K562 (cell line): ENCODE results near the gene CDCA5. TPM values are rescaled to one million over a fixed set of nuclear protein-coding genes. Genes with fewer than 3 reads are reported as not detected.

Source experiments
- ATAC-seq: fragments of 200-7000 bp; cut with Tn5 transposase; 3 replicates; pipeline ENCODE4 v1.9.1; 2020; ENCODE audit warnings: moderate library complexity
- BruUV-seq: library from RNA; stranded (reverse); fragments of 400-500 nt; replicated peaks from 2 replicates; lab custom pipeline; 2021; lab: Mats Ljungman, UMichigan
- CTCF ChIA-PET: fragments of 300-600 bp; formaldehyde crosslinking; extraction: SDS; loops from one replicate; lab custom pipeline; 2021; ENCODE audit warnings: low intra/inter-chr PET ratio; lab: Yijun Ruan, JAX
- POLR2A ChIA-PET: fragments of 300-600, 350-650 bp; sonication (Branson Sonifier 250); formaldehyde crosslinking; extraction: SDS; loops from one replicate; lab custom pipeline; 2021; ENCODE audit warnings: antibody characterized with exemption, inconsistent platforms; lab: Yijun Ruan, JAX
- DNase-seq, 4 experiments: peaks; one replicate each; pipeline versions ENCODE4 v3.0.0 to v3.0.0-alpha.2; 2011 to 2018; ENCODE audit warnings: low spot score in 3 of 4, mixed read lengths in 3 of 4; ENCODE audit errors: extremely low read depth in 1 of 4
- FAIRE-seq: peaks from 2 replicates; lab custom pipeline; 2011; peaks lifted over from hg19 to GRCh38; lab: Jason Lieb, UNC
- H2AFZ ChIP-seq: 2 replicates; pipeline ENCODE4 v1.6.0; 2011; ENCODE audit warnings: low read depth, low read length, control low read depth, inconsistent platforms
- H3K27ac ChIP-seq: fragments of 200-600 bp; 3 replicates; pipeline ENCODE4 v1.8.0; 2011; ENCODE audit warnings: low read depth, mild to moderate bottlenecking, control low read depth, inconsistent platforms, low read length, moderate library complexity, mixed read lengths; ENCODE audit errors: extremely low read depth
- H3K27me3 ChIP-seq, 2 experiments: fragments of 300-600 bp in 1 of 2; 2 replicates in 1 of 2; 3 replicates in 1 of 2; pipeline versions ENCODE4 v1.6.0 to v1.8.0; 2011; ENCODE audit warnings: inconsistent platforms in 2 of 2, low read length in 2 of 2, mild to moderate bottlenecking in 1 of 2, mixed read lengths in 1 of 2, moderate library complexity in 1 of 2; ENCODE audit not compliant: control insufficient read depth in 2 of 2, insufficient read depth in 2 of 2
- H3K36me3 ChIP-seq: fragments of 300-600 bp; 3 replicates; pipeline ENCODE4 v1.8.0; 2011; ENCODE audit warnings: mild to moderate bottlenecking, low read length, inconsistent platforms; ENCODE audit not compliant: control insufficient read depth, insufficient read depth
- H3K4me1 ChIP-seq, 2 experiments: fragments of 200-600 bp in 1 of 2; replicated peaks in 1 of 2; 2 replicates in 1 of 2; 3 replicates in 1 of 2; pipeline versions ENCODE4 v1.5.1 to v1.8.0; 2011; ENCODE audit warnings: inconsistent platforms in 2 of 2, low read length in 2 of 2, mild to moderate bottlenecking in 1 of 2, mixed read lengths in 1 of 2, moderate library complexity in 1 of 2; ENCODE audit not compliant: control insufficient read depth in 2 of 2, insufficient read depth in 2 of 2
- H3K4me2 ChIP-seq: 2 replicates; pipeline ENCODE4 v1.6.1; 2011; ENCODE audit warnings: low read length, control low read depth, inconsistent platforms, mixed read lengths; ENCODE audit not compliant: insufficient read depth
- H3K4me3 ChIP-seq: fragments of 200-600 bp; sonication (generic), shearing (Covaris generic); 2 replicates; pipeline ENCODE4 v1.5.1; 2016; ENCODE audit warnings: control low read depth, inconsistent platforms
- H3K79me2 ChIP-seq: fragments of 200-600 bp; 3 replicates; pipeline ENCODE4 v1.8.0; 2011; ENCODE audit warnings: low read length, inconsistent platforms; ENCODE audit not compliant: control insufficient read depth, insufficient read depth
- H3K9ac ChIP-seq, 2 experiments: 2 replicates each; pipeline versions ENCODE4 v1.6.0 to v1.6.1; 2011; ENCODE audit warnings: low read depth in 2 of 2, low read length in 2 of 2, control low read depth in 1 of 2, inconsistent platforms in 1 of 2, mild to moderate bottlenecking in 1 of 2, mixed read lengths in 1 of 2; ENCODE audit not compliant: insufficient read depth in 1 of 2
- H3K9me1 ChIP-seq: one replicate; pipeline ENCODE4 v1.6.0; 2011; ENCODE audit warnings: inconsistent platforms, mild to moderate bottlenecking, low read length, moderate library complexity; ENCODE audit not compliant: control insufficient read depth, insufficient read depth
- H3K9me3 ChIP-seq: replicated peaks from 2 replicates; pipeline ENCODE4 v1.5.1; 2011; ENCODE audit warnings: low read depth, low read length, inconsistent platforms; ENCODE audit not compliant: control insufficient read depth, insufficient read depth
- H4K20me1 ChIP-seq: replicated peaks from 2 replicates; pipeline ENCODE4 v1.6.1; 2011; ENCODE audit warnings: low read length, inconsistent platforms, mixed read lengths; ENCODE audit not compliant: control insufficient read depth, insufficient read depth
- HLTF ChIP-seq: fragments of 450-650 bp; IDR thresholded peaks from 2 replicates; pipeline ENCODE4 v1.6.1; 2016
- HMG20A ChIP-seq: fragments of 450-650 bp; formaldehyde crosslinking; conservative IDR thresholded peaks from 2 replicates; pipeline ENCODE4 v1.4.0; 2020; ENCODE audit warnings: mild to moderate bottlenecking, mixed read lengths
- PCBP1 ChIP-seq: fragments of 200-400 bp; formaldehyde crosslinking; IDR thresholded peaks from 2 replicates; pipeline ENCODE4 v1.6.1; 2018; ENCODE audit warnings: mild to moderate bottlenecking, low read depth, low read length; ENCODE audit not compliant: poor library complexity, severe bottlenecking
- POLR2AphosphoS2 ChIP-seq: IDR thresholded peaks from 2 replicates; pipeline ENCODE4 v1.6.1; 2012; ENCODE audit warnings: low read length, improper control_type of control experiment
- POLR2G ChIP-seq: fragments of 200-400 bp; formaldehyde crosslinking; IDR thresholded peaks from 2 replicates; pipeline ENCODE4 v1.6.1; 2017; ENCODE audit warnings: low read depth, mild to moderate bottlenecking, antibody characterized with exemption, low read length, moderate library complexity
- RBFOX2 ChIP-seq: fragments of 200-400 bp; formaldehyde crosslinking; IDR thresholded peaks from 2 replicates; pipeline ENCODE4 v1.6.1; 2017; ENCODE audit warnings: low read depth, mild to moderate bottlenecking, low read length, moderate library complexity
- RNF2 ChIP-seq: sonication (generic); IDR thresholded peaks from 2 replicates; pipeline ENCODE4 v1.6.1; 2016
- SIRT6 ChIP-seq: IDR thresholded peaks from one replicate; pipeline ENCODE4 v1.6.1; 2012; ENCODE audit warnings: low read depth, mild to moderate bottlenecking, control low read depth, inconsistent platforms, low read length, moderate library complexity
- YBX1 ChIP-seq: fragments of 450-650 bp; IDR thresholded peaks from 2 replicates; pipeline ENCODE4 v1.7.1; 2016; ENCODE audit warnings: mild to moderate bottlenecking
- ZNF445 ChIP-seq: fragments of 250-450 bp; sonication (Bioruptor Pico); IDR thresholded peaks from 2 replicates; pipeline ENCODE4 v1.4.0; 2020; ENCODE audit warnings: low read depth, mild to moderate bottlenecking, moderate library complexity
- WGBS: fragments of 100-300 bp; shearing (Covaris generic); methylation state at CpG from one replicate; pipeline ENCODE4 v1.1.6; 2016; ENCODE audit warnings: low coverage, mixed read lengths; ENCODE audit not compliant: insufficient coverage; ENCODE audit errors: missing lambda C conversion rate; 5-methylcytosine and 5-hydroxymethylcytosine counted together
- in situ Hi-C: fragments of 300-500 bp; cut with MboI; formaldehyde crosslinking; loops from 4 replicates; pipeline ENCODE4 v1.15.0; 2018; ENCODE audit warnings: inconsistent platforms, mixed read lengths
- intact Hi-C: fragments of 100-400 bp; cut with micrococcal nuclease; formaldehyde crosslinking; loops from 2 replicates; pipeline ENCODE4 v1.14.2; 2022
- polyA plus RNA-seq, 8 experiments: library from polyadenylated mRNA; depleted of rRNA in 4 of 8; stranded (reverse) in 5 of 8; unstranded in 3 of 8; fragments of >200 nt; fragmentation: Nextera tagmentation in 2 of 8; fragmentation: Illumina TruSeq in 1 of 8; extraction: Ambion mirVana in 2 of 8; extraction: Trizol in 1 of 8; gene quantifications; 2 replicates each; pipeline versions ENCODE4 v1.2.1 to v1.2.3, GENCODE V29; 2011 to 2014; ENCODE audit warnings: inconsistent platforms in 1 of 8, missing spikeins in 1 of 8
- total RNA-seq, 7 experiments: library from RNA; depleted of rRNA in 6 of 7; stranded (reverse); fragments of >200 nt in 6 of 7; fragmentation: Illumina TruSeq in 2 of 7; extraction: Trizol in 2 of 7; gene quantifications; 2 replicates each; pipeline versions ENCODE4 v1.2.1 to v1.2.3, GENCODE V29; 2011 to 2021; ENCODE audit warnings: low replicate concordance in 1 of 7
- TF ChIP-seq, protein P1 (sequence below): fragments of 250-450 bp; sonication (Bioruptor Pico); IDR thresholded peaks from 2 replicates; pipeline ENCODE4 v1.5.0; 2021; ENCODE audit warnings: mild to moderate bottlenecking, moderate library complexity

Gene CDCA5
- total and polyA plus RNA-seq, 9 of the 15 experiments (the other 6 are each of a cell fraction or from before 2014, with no cell fraction given): 18.9 to 94.3 (median 64.6) TPM

DNA sequence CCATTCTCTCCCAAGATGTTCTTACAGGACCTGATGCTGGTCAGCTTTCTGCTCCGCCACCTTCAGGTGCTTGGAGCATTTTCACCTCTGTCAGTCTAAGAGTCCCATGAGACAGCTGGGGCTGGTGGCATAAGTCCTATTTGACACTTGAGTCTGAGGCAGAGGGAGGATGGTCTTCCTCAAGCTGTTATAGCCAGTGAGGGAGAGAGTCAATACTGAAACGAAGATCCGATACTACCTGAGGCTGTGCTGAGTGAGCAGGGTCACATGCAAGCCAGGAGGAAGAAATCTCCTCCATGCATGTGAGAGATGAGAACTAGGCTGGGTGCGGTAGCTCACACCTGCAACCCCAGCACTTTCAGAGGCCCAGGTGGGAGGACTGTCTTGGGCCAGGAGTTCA is 5.8 kb upstream of the CDCA5 start:
- FAIRE-seq (no peak), ATAC-seq (peak; percentile 18; the same call in 2 of the 3 replicates), DNase-seq (no peak)
- H4K20me1 ChIP-seq: no peaks in the 10 kb centered on the region
- WGBS: 83% methylated on average over 4 of the region's 4 CpGs
- intact Hi-C loops (no loop called here), in situ Hi-C loops (no loop called here)
- H3K27ac ChIP-seq: no peak overlapping the region
- H3K9me1 ChIP-seq: no peaks in the 10 kb centered on the region
- no peaks in the 10 kb centered on the region for H3K9me3 ChIP-seq
- H3K36me3 ChIP-seq: peaks cover 43% of the 10 kb centered on the region
- no peak overlapping the region for H3K4me3 ChIP-seq
- 0 out of 2 replicates have a peak, but pooled peaks have one; percentile 3 for TF ChIP-seq POLR2AphosphoS2
- TF ChIP-seq SIRT6: no peak
- H3K27me3 ChIP-seq: no peaks in the 10 kb centered on the region
- POLR2A ChIA-PET: interaction anchor here (0.6 to 1.8 kb wide), 7 partner anchors 13 to 409 kb away, joined by 3 to 4 read pairs (median 3); partner anchors contain the start of gene MALAT1
- no TSS peak for BruUV-seq
- H3K9ac ChIP-seq: no peak overlapping the region
- no peak overlapping the region for H3K4me2 ChIP-seq
- H3K79me2 ChIP-seq: peaks cover 11% of the 10 kb centered on the region
- H3K4me1 ChIP-seq: peaks cover 8% of the 10 kb centered on the region in 2 experiments
- CTCF ChIA-PET: no interaction called here
- H2AFZ ChIP-seq: no peak overlapping the region

DNA sequence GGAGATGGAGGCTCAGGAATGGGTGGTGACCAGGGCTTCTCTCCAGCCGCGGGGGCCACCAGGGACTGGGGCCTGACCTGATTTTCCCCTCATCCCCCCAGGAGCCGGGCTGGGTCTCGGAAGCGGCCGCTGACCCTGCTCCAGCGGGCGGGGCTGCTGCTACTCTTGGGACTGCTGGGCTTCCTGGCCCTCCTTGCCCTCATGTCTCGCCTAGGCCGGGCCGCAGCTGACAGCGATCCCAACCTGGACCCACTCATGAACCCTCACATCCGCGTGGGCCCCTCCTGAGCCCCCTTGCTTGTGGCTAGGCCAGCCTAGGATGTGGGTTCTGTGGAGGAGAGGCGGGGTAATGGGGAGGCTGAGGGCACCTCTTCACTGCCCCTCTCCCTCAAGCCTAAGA is 4.0 kb upstream of the CDCA5 start:
- no peaks in the 10 kb centered on the region for H3K9me3 ChIP-seq
- H3K4me1 ChIP-seq: peaks cover 8 to 12% of the 10 kb centered on the region in 2 experiments
- H3K9ac ChIP-seq: no peak overlapping the region
- POLR2A ChIA-PET: interaction anchor here (0.8 to 2.0 kb wide), 2 partner anchors 12 to 55 kb away, joined by 3 to 4 read pairs; no protein-coding TSS in a partner anchor
- no peaks in the 10 kb centered on the region for H3K9me1 ChIP-seq
- TF ChIP-seq HMG20A (no peak), ZNF445 (CRISPR knock-in tag) (no peak), YBX1 (no peak), RBFOX2 (peak; percentile 49; the same call in 1 of the 2 replicates), PCBP1 (no peak), POLR2G (peak; percentile 35), HLTF (no peak), RNF2 (no peak)
- TF ChIP-seq, protein P1, sequence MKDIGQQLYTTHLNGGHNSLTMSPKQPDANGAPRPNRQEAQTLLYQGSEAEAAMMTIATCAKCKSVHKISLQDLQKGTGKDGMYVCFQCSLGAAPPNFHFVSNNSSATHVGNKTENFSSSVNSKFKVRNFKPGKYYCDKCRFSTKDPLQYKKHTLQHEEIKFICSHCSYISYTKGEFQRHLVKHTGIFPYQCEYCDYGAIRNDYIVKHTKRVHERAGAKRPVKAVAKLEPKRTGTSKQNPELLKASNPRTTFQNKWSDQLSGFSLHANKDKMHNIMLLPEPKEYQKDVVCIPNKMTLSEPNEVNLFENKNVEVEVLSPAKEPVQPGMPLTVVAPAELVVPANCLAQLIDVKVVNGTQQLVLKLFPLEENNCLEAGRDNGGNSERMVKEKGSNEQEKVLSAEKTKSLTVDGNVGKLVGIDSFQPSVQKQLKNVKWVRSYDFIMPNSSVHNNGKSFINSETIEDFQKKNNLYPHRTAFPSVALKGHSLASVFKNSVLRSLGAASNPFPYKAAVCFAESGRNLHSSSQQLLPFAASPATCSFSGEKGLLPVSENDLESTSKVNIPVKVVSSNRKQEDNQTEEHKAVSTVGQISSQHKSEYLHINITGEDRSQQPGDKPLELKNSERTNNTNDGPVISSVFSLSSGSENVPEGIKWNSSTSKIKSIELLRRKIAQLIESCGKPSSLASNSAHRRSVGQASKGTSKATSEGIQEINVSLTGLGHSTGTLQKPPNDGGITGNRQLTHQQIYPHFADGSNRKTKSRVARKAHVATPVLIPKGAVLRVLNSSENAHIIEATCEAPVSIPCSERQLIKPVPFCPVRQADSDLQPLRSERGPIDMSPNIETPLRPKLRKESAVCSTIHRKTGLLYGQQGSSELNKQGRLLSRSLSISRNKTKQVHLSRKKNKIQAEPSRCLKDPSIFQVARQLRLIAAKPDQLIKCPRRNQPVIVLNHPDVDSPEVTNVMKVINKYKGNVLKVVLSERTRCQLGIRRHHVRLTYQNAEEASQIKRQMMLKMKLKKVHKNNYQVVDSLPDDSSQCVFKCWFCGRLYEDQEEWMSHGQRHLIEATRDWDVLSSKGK (CRISPR knock-in tag): no peak
- H2AFZ ChIP-seq: no peak overlapping the region
- no peak overlapping the region for H3K4me2 ChIP-seq
- no peaks in the 10 kb centered on the region; a peak in 1 of 5 replicates for H3K27me3 ChIP-seq
- no peaks in the 10 kb centered on the region; the same call in 1 of the 2 replicates for H4K20me1 ChIP-seq
- in situ Hi-C loops: no loop called here
- BruUV-seq: no TSS peak
- FAIRE-seq (no peak), ATAC-seq (no peak), DNase-seq (no peak)
- H3K4me3 ChIP-seq: no peak overlapping the region
- WGBS: 99% methylated on average over 12 of the region's 15 CpGs
- H3K36me3 ChIP-seq: peaks cover 52% of the 10 kb centered on the region
- peaks cover 27% of the 10 kb centered on the region for H3K79me2 ChIP-seq
- intact Hi-C loops: no loop called here
- CTCF ChIA-PET: no interaction called here
- no peak overlapping the region for H3K27ac ChIP-seq
